CD4-positive, CD25-positive, alpha-beta regulatory T cell (primary cell): ENCODE results near the gene PPP2R5C. TPM values are rescaled to one million over a fixed set of nuclear protein-coding genes. Genes with fewer than 3 reads are reported as not detected.

Experiments
- ATAC-seq, 2 donors: fragments of 150-1000 bp; cut with Tn5 transposase; one replicate each; pipeline ENCODE4 v1.10.0; 2021; ENCODE audit warnings: low read depth in 2 of 2, moderate number of reproducible peaks in 2 of 2, moderate library complexity in 1 of 2
- DNase-seq, 3 donors: peaks; one replicate each; pipeline versions ENCODE4 v3.0.0 to v3.0.0-alpha.2; 2012 to 2022; ENCODE audit warnings: mixed read lengths in 1 of 3
- H3K27ac ChIP-seq: one replicate; pipeline ENCODE4 v1.7.0; 2013; ENCODE audit warnings: mild to moderate bottlenecking, low read length; ENCODE audit not compliant: insufficient read depth, poor library complexity, severe bottlenecking
- H3K27me3 ChIP-seq: one replicate; pipeline ENCODE4 v1.7.0; 2013; ENCODE audit warnings: low read length; ENCODE audit not compliant: control insufficient read depth, insufficient read depth
- H3K36me3 ChIP-seq: one replicate; pipeline ENCODE4 v1.7.0; 2013; ENCODE audit warnings: mild to moderate bottlenecking, low read length, moderate library complexity; ENCODE audit not compliant: control insufficient read depth, insufficient read depth
- H3K4me1 ChIP-seq: 2 replicates; pipeline ENCODE4 v1.7.0; 2013; ENCODE audit warnings: mild to moderate bottlenecking, low read length; ENCODE audit not compliant: insufficient read depth, control insufficient read depth, poor library complexity, severe bottlenecking
- H3K4me3 ChIP-seq: one replicate; pipeline ENCODE4 v1.7.0; 2013; ENCODE audit warnings: low read depth, mild to moderate bottlenecking, low read length, moderate library complexity
- H3K9me3 ChIP-seq, 2 experiments: 1 replicate in 1 of 2; 2 replicates in 1 of 2; pipeline ENCODE4 v1.7.0; 2013; ENCODE audit warnings: low read length in 2 of 2, mild to moderate bottlenecking in 1 of 2, moderate library complexity in 1 of 2; ENCODE audit not compliant: control insufficient read depth in 2 of 2
- H3K27ac Mint-ChIP-seq, 3 donors: one replicate each; pipeline ENCODE4 v1.8.0; 2020 to 2022; ENCODE audit warnings: mild to moderate bottlenecking in 3 of 3, mixed read lengths in 3 of 3, moderate library complexity in 2 of 3
- H3K27me3 Mint-ChIP-seq: one replicate; pipeline ENCODE4 v1.8.0; 2022; ENCODE audit warnings: mild to moderate bottlenecking, mixed read lengths
- H3K36me3 Mint-ChIP-seq: one replicate; pipeline ENCODE4 v1.8.0; 2020; ENCODE audit warnings: mixed read lengths
- H3K4me1 Mint-ChIP-seq, 4 donors: one replicate each; pipeline ENCODE4 v1.8.0; 2020 to 2022; ENCODE audit warnings: mixed read lengths in 4 of 4, mild to moderate bottlenecking in 1 of 4
- H3K4me3 Mint-ChIP-seq, 4 donors: one replicate each; pipeline ENCODE4 v1.8.0; 2020 to 2022; ENCODE audit warnings: mild to moderate bottlenecking in 4 of 4, mixed read lengths in 4 of 4, moderate library complexity in 3 of 4
- H3K9me3 Mint-ChIP-seq, 7 donors: one replicate each; pipeline ENCODE4 v1.8.0; 2020 to 2022; ENCODE audit warnings: mixed read lengths in 7 of 7, mild to moderate bottlenecking in 3 of 7, moderate library complexity in 2 of 7
- polyA plus RNA-seq, 4 donors: library from polyadenylated mRNA; unstranded; fragments of 300-500 nt; fragmentation: Illumina TruSeq; gene quantifications; one replicate each; pipeline ENCODE4 v1.2.3, GENCODE V29; 2021
- total RNA-seq: library from RNA; stranded (reverse); gene quantifications from one replicate; pipeline ENCODE4 v1.2.3, GENCODE V29; 2022

Gene PPP2R5C
- total and polyA plus RNA-seq, 5 donors from 2014 or later: 244 to 650 (median 282) TPM

DNA sequence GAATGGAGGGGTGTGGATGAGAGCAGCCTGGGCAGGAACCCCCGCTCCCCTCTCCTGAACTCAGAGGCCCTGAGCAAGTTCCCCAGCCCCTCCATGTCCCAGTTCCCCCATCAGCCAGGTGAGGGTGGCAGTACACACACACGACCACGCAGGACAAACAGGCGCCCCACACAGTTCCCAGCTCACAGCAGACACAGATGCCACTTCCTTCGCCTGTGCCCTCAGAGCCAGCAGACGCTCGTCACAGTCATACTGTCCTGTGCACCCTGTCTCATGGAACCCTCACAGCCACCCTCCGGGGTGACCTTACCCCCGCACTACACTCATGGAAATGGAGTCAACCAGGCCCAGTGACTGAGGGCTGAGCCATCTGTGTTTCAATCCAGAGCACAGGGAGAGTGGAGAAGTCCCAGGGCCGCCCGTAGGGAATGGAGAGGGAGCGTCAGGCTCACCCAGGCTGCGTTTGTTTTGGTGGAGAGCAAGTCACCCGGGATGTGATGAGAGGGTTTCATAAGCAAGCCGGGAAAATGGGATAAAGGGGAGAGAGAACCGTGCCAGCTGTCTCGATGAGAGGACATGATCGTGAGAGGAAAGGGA lies 155.4 kb downstream of the PPP2R5C start:
- ATAC-seq: no peak

DNA sequence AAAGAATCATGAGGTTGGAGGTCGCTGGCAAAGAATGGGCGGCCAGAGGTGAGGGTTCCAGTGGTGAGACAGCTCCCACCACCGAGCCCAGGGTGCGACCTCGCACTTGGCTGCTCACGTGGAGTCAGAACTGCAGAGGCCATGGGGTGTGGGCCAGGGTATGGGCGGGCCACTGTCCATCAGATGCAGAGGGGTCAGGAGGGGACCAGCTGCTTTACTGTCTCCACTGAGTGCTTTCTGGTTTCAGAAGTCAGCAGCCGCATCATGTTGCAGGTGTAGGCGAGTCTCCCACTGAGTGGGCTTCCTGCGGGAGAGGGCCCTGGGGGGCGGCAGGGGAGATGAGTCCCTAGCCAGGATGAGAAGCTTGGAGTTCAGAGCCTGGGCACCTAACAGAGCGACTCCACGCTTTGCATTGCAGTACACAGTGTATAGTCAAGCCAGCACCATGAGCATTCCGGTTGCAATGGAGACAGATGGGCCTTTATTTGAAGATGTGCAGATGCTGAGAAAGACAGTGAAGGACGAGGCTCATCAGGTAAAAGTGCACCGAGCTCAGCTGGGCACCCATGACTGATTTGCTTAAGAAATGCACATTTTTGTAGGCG lies 156.0 kb downstream of the PPP2R5C start:
- Histone ChIP-seq H3K27ac (no peak overlapping the region), H3K27me3 (no peaks in the 10 kb centered on the region), H3K9me3 (no peaks in the 10 kb centered on the region), H3K4me1 (no peaks in the 10 kb centered on the region), H3K4me3 (no peak overlapping the region), H3K36me3 (peaks cover 82% of the 10 kb centered on the region)
- Mint-ChIP-seq H3K27me3 (no peaks in the 10 kb centered on the region), H3K4me1 (peaks cover 0 to 6% (median 2%) of the 10 kb centered on the region in 4 donors), H3K4me3 (no peak overlapping the region), H3K27ac (peak overlapping the region in 2 of 3 donors; percentile 44 to 52), H3K9me3 (no peaks in the 10 kb centered on the region), H3K36me3 (peaks cover 35% of the 10 kb centered on the region)
- ATAC-seq: no peak
- DNase-seq: no peak

More for the DNA sequence above, 155.4 kb downstream of the PPP2R5C start:
- H3K27me3 ChIP-seq: no peaks in the 10 kb centered on the region
- peak overlapping the region in 2 of 3 donors; percentile 44 to 77 for H3K27ac Mint-ChIP-seq
- H3K9me3 Mint-ChIP-seq: no peaks in the 10 kb centered on the region
- H3K4me1 ChIP-seq: no peaks in the 10 kb centered on the region
- no peak overlapping the region for H3K4me3 Mint-ChIP-seq
- no peak for DNase-seq
- H3K4me3 ChIP-seq: no peak overlapping the region
- peaks cover 40% of the 10 kb centered on the region for H3K36me3 Mint-ChIP-seq
- H3K36me3 ChIP-seq: peaks cover 85% of the 10 kb centered on the region
- H3K27ac ChIP-seq: no peak overlapping the region
- H3K4me1 Mint-ChIP-seq: peaks cover 0 to 5% (median 2%) of the 10 kb centered on the region in 4 donors
- no peaks in the 10 kb centered on the region for H3K9me3 ChIP-seq
- H3K27me3 Mint-ChIP-seq: no peaks in the 10 kb centered on the region

DNA sequence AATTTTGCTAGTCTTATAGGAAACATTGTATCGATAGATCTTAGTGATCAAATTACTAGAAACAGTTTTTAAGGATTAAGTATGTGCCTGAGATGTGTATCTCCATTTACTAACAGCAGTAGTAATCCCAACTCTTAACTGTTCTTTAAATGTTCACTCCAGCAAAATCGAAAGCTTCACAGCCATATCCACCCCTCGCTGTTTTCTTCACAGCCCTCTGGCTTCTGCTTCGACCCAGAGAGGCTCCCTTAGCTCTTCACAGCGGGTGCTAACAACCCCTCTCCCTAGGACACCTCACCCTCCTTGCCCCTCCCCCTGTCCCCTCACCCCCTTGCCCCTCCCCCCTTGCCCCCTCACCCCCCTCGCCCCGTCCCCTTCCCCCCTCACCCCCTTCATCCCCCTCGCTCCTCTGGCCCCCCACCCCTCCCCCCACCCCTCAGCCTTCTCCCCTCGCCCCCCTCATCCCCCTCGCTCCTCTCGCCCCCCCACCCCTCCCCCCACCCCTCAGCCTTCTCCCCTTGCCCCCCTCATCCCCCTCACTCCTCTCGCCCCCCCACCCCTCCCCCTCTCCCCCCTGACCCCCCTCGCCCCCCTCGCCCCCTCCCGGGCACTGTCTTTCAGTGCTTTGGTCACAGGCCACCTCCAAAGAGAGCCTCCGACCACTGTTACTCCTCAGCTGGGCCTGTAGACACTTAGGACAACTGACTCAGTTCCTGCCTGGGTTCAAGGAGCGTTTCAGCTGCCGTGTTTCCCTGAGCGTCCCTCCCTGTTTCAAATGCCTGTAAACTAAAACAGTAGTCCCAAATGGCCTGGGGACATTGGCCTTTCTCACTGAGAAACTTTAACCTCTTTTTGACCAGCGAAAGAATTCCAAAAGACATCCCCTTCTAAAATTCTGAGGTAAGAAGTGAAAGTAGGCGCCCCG lies 156.8 kb downstream of the PPP2R5C start:
- Histone ChIP-seq H3K4me3 (no peak overlapping the region), H3K27ac (no peak overlapping the region), H3K9me3 (no peaks in the 10 kb centered on the region), H3K4me1 (no peaks in the 10 kb centered on the region), H3K36me3 (peaks cover 82% of the 10 kb centered on the region), H3K27me3 (no peaks in the 10 kb centered on the region)
- Mint-ChIP-seq H3K36me3 (peaks cover 33% of the 10 kb centered on the region), H3K27ac (peak overlapping the region in 2 of 3 donors; percentile 52 to 56), H3K4me3 (no peak overlapping the region), H3K4me1 (peaks cover 2 to 6% (median 3%) of the 10 kb centered on the region in 4 donors), H3K27me3 (no peaks in the 10 kb centered on the region), H3K9me3 (no peaks in the 10 kb centered on the region)
- ATAC-seq (no peak), DNase-seq (no peak)

DNA sequence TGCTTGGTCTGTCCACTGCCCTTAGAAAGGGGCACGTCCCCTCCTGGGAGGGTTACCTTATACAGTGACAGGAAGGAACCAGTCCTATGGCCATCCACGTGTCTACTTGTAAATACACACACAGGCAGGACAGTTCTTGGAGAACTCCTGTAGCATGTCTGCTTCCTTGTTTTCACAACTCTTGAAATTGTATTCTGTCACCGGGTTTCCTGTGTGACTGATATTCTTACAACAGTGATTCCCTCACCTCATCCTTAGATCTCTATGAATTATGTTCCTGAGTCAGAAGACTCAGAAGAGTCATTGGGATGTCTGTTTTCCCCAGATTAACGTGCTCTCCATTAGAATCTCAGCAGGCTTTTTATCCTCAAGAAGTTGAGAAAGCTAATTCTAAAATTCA lies 158.8 kb downstream of the PPP2R5C start:
- Histone ChIP-seq H3K4me1 (no peaks in the 10 kb centered on the region), H3K4me3 (no peak overlapping the region), H3K36me3 (peaks cover 76% of the 10 kb centered on the region), H3K27ac (no peak overlapping the region), H3K27me3 (no peaks in the 10 kb centered on the region), H3K9me3 (no peaks in the 10 kb centered on the region)
- no peaks in the 10 kb centered on the region for H3K27me3 Mint-ChIP-seq
- peaks cover 27% of the 10 kb centered on the region for H3K36me3 Mint-ChIP-seq
- H3K4me1 Mint-ChIP-seq: peaks cover 0 to 6% (median 3%) of the 10 kb centered on the region in 4 donors
- H3K4me3 Mint-ChIP-seq: no peak overlapping the region
- DNase-seq (no peak), ATAC-seq (no peak)
- H3K27ac Mint-ChIP-seq: peak overlapping the region; percentile 43 to 73 (median 65)
- no peaks in the 10 kb centered on the region for H3K9me3 Mint-ChIP-seq

DNA sequence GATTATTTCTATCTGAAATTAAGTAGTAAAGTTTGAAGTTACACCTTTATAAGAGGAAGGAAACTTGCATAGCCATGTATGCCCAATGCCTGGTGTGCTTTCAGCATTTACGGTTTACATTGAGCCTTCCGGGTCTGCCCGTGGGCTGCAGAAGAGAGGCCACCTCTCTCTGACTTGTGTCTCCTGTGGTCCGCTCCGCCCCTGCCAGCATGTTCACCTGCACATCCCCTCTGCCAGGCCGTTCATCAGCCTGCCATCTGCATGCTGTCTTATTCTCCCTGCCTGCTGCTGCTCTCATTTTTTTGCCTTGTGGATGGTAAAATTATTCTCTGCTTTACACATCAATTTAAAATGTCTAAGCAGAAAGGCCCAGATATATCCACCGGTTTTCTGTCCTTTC lies 161.4 kb downstream of the PPP2R5C start:
- Mint-ChIP-seq H3K9me3 (no peaks in the 10 kb centered on the region), H3K36me3 (peaks cover 16% of the 10 kb centered on the region), H3K4me3 (no peak overlapping the region), H3K27ac (peak overlapping the region in 2 of 3 donors; percentile 44 to 76), H3K27me3 (no peaks in the 10 kb centered on the region), H3K4me1 (peaks cover 0 to 6% (median 2%) of the 10 kb centered on the region in 4 donors)
- H3K27me3 ChIP-seq: no peaks in the 10 kb centered on the region
- no peaks in the 10 kb centered on the region for H3K9me3 ChIP-seq
- H3K27ac ChIP-seq: no peak overlapping the region
- no peak overlapping the region for H3K4me3 ChIP-seq
- H3K36me3 ChIP-seq: peaks cover 68% of the 10 kb centered on the region
- DNase-seq (no peak), ATAC-seq (no peak)
- no peaks in the 10 kb centered on the region for H3K4me1 ChIP-seq

DNA sequence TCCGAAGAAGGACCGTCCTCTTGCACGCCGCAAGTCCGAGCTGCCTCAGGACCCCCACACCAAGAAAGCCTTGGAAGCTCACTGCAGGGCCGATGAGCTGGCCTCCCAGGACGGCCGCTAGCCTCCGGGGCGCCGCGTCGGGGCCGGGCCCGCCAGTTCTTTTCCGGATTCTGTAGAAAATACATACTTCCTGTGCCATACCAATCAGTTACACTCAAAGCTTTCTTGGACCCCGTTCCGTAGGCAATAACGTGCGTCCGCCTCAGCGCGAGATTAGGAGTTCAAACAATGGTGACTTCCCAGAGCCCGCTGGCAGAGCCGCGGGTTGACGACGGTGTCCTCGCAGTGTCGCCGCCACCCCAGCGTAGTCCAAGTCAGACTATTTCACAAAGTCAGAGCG lies 163.6 kb downstream of the PPP2R5C start:
- DNase-seq (no peak), ATAC-seq (no peak)
- Histone ChIP-seq H3K36me3 (peaks cover 64% of the 10 kb centered on the region), H3K9me3 (no peaks in the 10 kb centered on the region), H3K27me3 (no peaks in the 10 kb centered on the region), H3K4me1 (no peaks in the 10 kb centered on the region), H3K27ac (no peak overlapping the region), H3K4me3 (no peak overlapping the region)
- Mint-ChIP-seq H3K27me3 (no peaks in the 10 kb centered on the region), H3K4me3 (no peak overlapping the region), H3K4me1 (peaks cover 0 to 6% (median 2%) of the 10 kb centered on the region in 4 donors), H3K36me3 (peaks cover 16% of the 10 kb centered on the region), H3K9me3 (no peaks in the 10 kb centered on the region), H3K27ac (peak overlapping the region in 1 of 3 donors; percentile 8)

DNA sequence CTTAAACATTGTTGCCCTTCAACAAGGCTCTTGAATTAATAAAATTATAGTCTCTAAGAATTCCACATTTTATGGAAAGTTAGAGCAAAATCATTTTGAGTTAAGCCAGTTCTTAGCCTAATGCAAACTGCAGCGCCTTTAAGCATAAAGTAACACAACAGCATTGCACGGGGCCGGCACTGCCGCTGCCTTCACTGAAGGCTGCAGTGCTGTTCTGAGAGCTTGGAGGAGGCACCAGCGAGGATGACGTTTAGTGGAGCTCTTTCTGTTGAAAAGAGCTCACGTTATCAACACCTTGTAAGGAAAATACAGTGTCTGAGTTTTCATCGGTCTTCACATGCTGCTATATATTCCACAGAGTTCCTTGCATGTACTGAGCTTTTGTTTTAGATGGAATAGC lies 164.6 kb downstream of the PPP2R5C start:
- H3K27ac Mint-ChIP-seq: no peak overlapping the region
- peaks cover 16% of the 10 kb centered on the region for H3K36me3 Mint-ChIP-seq
- no peak for ATAC-seq

More for the DNA sequence above, 164.6 kb downstream of the PPP2R5C start:
- H3K9me3 ChIP-seq: no peaks in the 10 kb centered on the region
- Mint-ChIP-seq H3K4me1 (peaks cover 0 to 6% (median 2%) of the 10 kb centered on the region in 4 donors), H3K9me3 (no peaks in the 10 kb centered on the region), H3K4me3 (no peak overlapping the region), H3K27me3 (no peaks in the 10 kb centered on the region)
- DNase-seq: no peak
- H3K4me1 ChIP-seq: no peaks in the 10 kb centered on the region
- H3K27me3 ChIP-seq: no peaks in the 10 kb centered on the region
- H3K4me3 ChIP-seq: no peak overlapping the region
- no peak overlapping the region for H3K27ac ChIP-seq
- peaks cover 54% of the 10 kb centered on the region for H3K36me3 ChIP-seq
